Osteoblast (primary cell): ENCODE results near the gene CDT1. TPM values are rescaled to one million over a fixed set of nuclear protein-coding genes. Genes with fewer than 3 reads are reported as not detected.

ENCODE experiments used
- DNase-seq: peaks from one replicate; pipeline ENCODE4 v3.0.0; 2011; ENCODE audit warnings: low spot score, mixed read lengths; ENCODE audit not compliant: insufficient read length; ENCODE audit errors: missing footprints
- H2AFZ ChIP-seq: 2 replicates; pipeline ENCODE4 v1.6.0; 2011; ENCODE audit warnings: mild to moderate bottlenecking, low read length
- H3K27ac ChIP-seq: 2 replicates; pipeline ENCODE4 v1.5.1; 2011; ENCODE audit warnings: mild to moderate bottlenecking, low read depth, low read length, moderate library complexity
- H3K27me3 ChIP-seq: 2 replicates; pipeline ENCODE4 v1.6.0; 2012; ENCODE audit warnings: mild to moderate bottlenecking, control low read depth, inconsistent platforms, low read length, moderate library complexity; ENCODE audit not compliant: insufficient read depth
- H3K36me3 ChIP-seq: 2 replicates; pipeline ENCODE4 v1.5.1; 2011; ENCODE audit warnings: mild to moderate bottlenecking, low read length, control low read depth, moderate library complexity; ENCODE audit not compliant: insufficient read depth
- H3K4me1 ChIP-seq: 2 replicates; pipeline ENCODE4 v1.5.1; 2011; ENCODE audit warnings: mild to moderate bottlenecking, low read length, control low read depth, moderate library complexity; ENCODE audit not compliant: insufficient read depth
- H3K4me2 ChIP-seq: 2 replicates; pipeline ENCODE4 v1.6.0; 2011; ENCODE audit warnings: mild to moderate bottlenecking, low read length; ENCODE audit not compliant: insufficient read depth
- H3K4me3 ChIP-seq: fragments of 200-600 bp; sonication (generic); 3 replicates; pipeline ENCODE4 v1.5.1; 2012; ENCODE audit warnings: mild to moderate bottlenecking, low read length, inconsistent platforms; ENCODE audit not compliant: insufficient read depth
- H3K79me2 ChIP-seq: 2 replicates; pipeline ENCODE4 v1.6.0; 2012; ENCODE audit warnings: mild to moderate bottlenecking, low read length, control low read depth, inconsistent platforms; ENCODE audit not compliant: insufficient read depth
- H3K9me3 ChIP-seq: 2 replicates; pipeline ENCODE4 v1.5.1; 2011; ENCODE audit warnings: low read depth, low read length, control low read depth
- H4K20me1 ChIP-seq: 2 replicates; pipeline ENCODE4 v1.6.0; 2012; ENCODE audit warnings: mild to moderate bottlenecking, low read length, control low read depth; ENCODE audit not compliant: insufficient read depth
- total RNA-seq: library from RNA; depleted of rRNA; stranded (reverse); fragments of >200 nt; gene quantifications from 2 replicates; pipeline ENCODE4 v1.2.3, GENCODE V29; 2012
- TF ChIP-seq, protein P1 (sequence below): IDR thresholded peaks from 2 replicates; pipeline ENCODE4 v1.5.1; 2011; ENCODE audit warnings: mild to moderate bottlenecking, low read depth, low read length, moderate library complexity; ENCODE audit errors: extremely low read depth

CDT1 gene
- total RNA-seq, 1 donor: 2.9 TPM

- TF ChIP-seq, protein P1, sequence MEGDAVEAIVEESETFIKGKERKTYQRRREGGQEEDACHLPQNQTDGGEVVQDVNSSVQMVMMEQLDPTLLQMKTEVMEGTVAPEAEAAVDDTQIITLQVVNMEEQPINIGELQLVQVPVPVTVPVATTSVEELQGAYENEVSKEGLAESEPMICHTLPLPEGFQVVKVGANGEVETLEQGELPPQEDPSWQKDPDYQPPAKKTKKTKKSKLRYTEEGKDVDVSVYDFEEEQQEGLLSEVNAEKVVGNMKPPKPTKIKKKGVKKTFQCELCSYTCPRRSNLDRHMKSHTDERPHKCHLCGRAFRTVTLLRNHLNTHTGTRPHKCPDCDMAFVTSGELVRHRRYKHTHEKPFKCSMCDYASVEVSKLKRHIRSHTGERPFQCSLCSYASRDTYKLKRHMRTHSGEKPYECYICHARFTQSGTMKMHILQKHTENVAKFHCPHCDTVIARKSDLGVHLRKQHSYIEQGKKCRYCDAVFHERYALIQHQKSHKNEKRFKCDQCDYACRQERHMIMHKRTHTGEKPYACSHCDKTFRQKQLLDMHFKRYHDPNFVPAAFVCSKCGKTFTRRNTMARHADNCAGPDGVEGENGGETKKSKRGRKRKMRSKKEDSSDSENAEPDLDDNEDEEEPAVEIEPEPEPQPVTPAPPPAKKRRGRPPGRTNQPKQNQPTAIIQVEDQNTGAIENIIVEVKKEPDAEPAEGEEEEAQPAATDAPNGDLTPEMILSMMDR: no peak
- peak; percentile 43 for DNase-seq
- Histone ChIP-seq H3K4me1 (peaks cover 21% of the 10 kb centered on the region), H2AFZ (no peak overlapping the region), H3K27ac (no peak overlapping the region), H3K79me2 (no peaks in the 10 kb centered on the region), H3K9me3 (no peaks in the 10 kb centered on the region), H3K36me3 (no peaks in the 10 kb centered on the region), H4K20me1 (no peaks in the 10 kb centered on the region), H3K27me3 (no peaks in the 10 kb centered on the region), H3K4me2 (no peak overlapping the region), H3K4me3 (no peak overlapping the region)
Measured at GRCh38 chr16:88793251-88793954, 10.2 kb upstream of the CDT1 start.

GRCh38 chr16:88796278-88796677, 7.3 kb upstream of the CDT1 start:
- Histone ChIP-seq H3K9me3 (no peaks in the 10 kb centered on the region), H3K79me2 (no peaks in the 10 kb centered on the region), H3K4me1 (peaks cover 13% of the 10 kb centered on the region), H3K27ac (no peak overlapping the region), H2AFZ (no peak overlapping the region), H3K36me3 (no peaks in the 10 kb centered on the region), H3K4me2 (no peak overlapping the region), H4K20me1 (no peaks in the 10 kb centered on the region), H3K27me3 (no peaks in the 10 kb centered on the region), H3K4me3 (no peak overlapping the region)
- peak; percentile 58 for DNase-seq
- TF ChIP-seq, protein P1: no peak

DNA sequence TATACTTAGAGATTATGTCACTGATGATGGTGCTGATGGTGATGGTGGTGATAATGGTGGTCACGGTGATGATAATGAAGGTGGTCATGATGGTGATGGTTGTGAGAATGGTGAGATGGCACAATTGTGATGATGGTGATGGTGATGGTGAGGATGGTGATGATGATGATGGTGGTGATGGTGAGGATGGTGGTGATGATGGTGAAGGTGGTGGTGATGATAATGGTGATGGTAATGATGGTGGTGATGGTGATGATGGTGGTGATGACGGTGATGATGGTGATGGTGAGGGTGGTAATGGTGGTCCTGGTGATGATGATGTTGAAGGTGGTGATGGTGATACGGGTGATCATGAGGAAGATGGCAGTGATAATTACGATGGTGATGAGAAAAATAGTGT, 5.5 kb upstream of the CDT1 start:
- Histone ChIP-seq H3K4me3 (no peak overlapping the region), H3K4me2 (no peak overlapping the region), H2AFZ (no peak overlapping the region), H4K20me1 (no peaks in the 10 kb centered on the region), H3K27me3 (no peaks in the 10 kb centered on the region), H3K9me3 (no peaks in the 10 kb centered on the region), H3K27ac (no peak overlapping the region), H3K4me1 (no peaks in the 10 kb centered on the region), H3K36me3 (no peaks in the 10 kb centered on the region), H3K79me2 (no peaks in the 10 kb centered on the region)
- TF ChIP-seq, protein P1: no peak
- DNase-seq: peak; percentile 45

GRCh38 chr16:88798772-88799455, 4.7 kb upstream of the CDT1 start:
- Histone ChIP-seq H3K4me1 (no peaks in the 10 kb centered on the region), H3K36me3 (no peaks in the 10 kb centered on the region), H3K9me3 (no peaks in the 10 kb centered on the region), H3K4me3 (no peak overlapping the region), H3K4me2 (no peak overlapping the region), H3K27ac (no peak overlapping the region), H3K27me3 (no peaks in the 10 kb centered on the region), H3K79me2 (no peaks in the 10 kb centered on the region), H4K20me1 (no peaks in the 10 kb centered on the region), H2AFZ (no peak overlapping the region)
- TF ChIP-seq, protein P1: no peak
- peak; percentile 52 for DNase-seq
